Heart right ventricle (tissue), 16 donors: ENCODE data around the gene DNAJC15. TPM values are rescaled to one million over a fixed set of nuclear protein-coding genes. Genes with fewer than 3 reads are reported as not detected.

ENCODE experiments used
- ATAC-seq, 8 donors: fragments of 200-7000 bp; cut with Tn5 transposase; one replicate each; pipeline ENCODE4 v1.9.1; 2020; ENCODE audit warnings: mild to moderate bottlenecking in 8 of 8, moderate library complexity in 8 of 8, moderate number of reproducible peaks in 1 of 8
- DNase-seq, 2 donors: peaks; one replicate each; pipeline ENCODE4 v3.0.0-alpha.2; 2020
- H3K27ac ChIP-seq, 10 donors: fragments of 200-600 bp; sonication (generic) in 2 of 10; one replicate each; pipeline versions ENCODE4 v1.5.0 to v1.8.0; 2020 to 2022; ENCODE audit warnings: mild to moderate bottlenecking in 3 of 10
- H3K27me3 ChIP-seq, 7 donors: fragments of 200-600 bp; one replicate each; pipeline ENCODE4 v1.8.0; 2021 to 2022; ENCODE audit warnings: mild to moderate bottlenecking in 2 of 7
- H3K36me3 ChIP-seq, 9 donors: fragments of 200-600 bp; sonication (generic) in 1 of 9; one replicate each; pipeline versions ENCODE4 v1.5.0 to v1.8.0; 2020 to 2022; ENCODE audit warnings: mild to moderate bottlenecking in 2 of 9
- H3K4me1 ChIP-seq, 9 donors: fragments of 200-600 bp; sonication (generic) in 1 of 9; one replicate each; pipeline versions ENCODE4 v1.5.0 to v1.8.0; 2020 to 2022; ENCODE audit warnings: mild to moderate bottlenecking in 4 of 9
- H3K4me3 ChIP-seq, 10 donors: fragments of 200-600 bp; sonication (generic) in 2 of 10; one replicate each; pipeline versions ENCODE4 v1.5.0 to v1.8.0; 2020 to 2022; ENCODE audit warnings: mild to moderate bottlenecking in 7 of 10, moderate library complexity in 2 of 10
- H3K9me3 ChIP-seq, 11 donors: fragments of 200-600 bp in 10 of 11; sonication (generic) in 2 of 11; one replicate each; pipeline versions ENCODE4 v1.5.0 to v1.8.0; 2013 to 2022; ENCODE audit warnings: mild to moderate bottlenecking in 2 of 11, control low read depth in 1 of 11, moderate library complexity in 1 of 11
- CTCF ChIP-seq, 9 donors: fragments of 200-600 bp; sonication (generic) in 2 of 9; IDR thresholded peaks; one replicate each; pipeline versions ENCODE4 v1.5.0 to v1.8.0; 2021 to 2022; ENCODE audit warnings: antibody characterized with exemption in 9 of 9, mild to moderate bottlenecking in 5 of 9, moderate library complexity in 1 of 9
- WGBS, 2 donors: extraction: QIAGEN DNeasy Blood & Tissue Kit; methylation state at CpG; one replicate each; pipeline ENCODE4 v1.1.7; 2013; ENCODE audit warnings: inconsistent platforms in 1 of 2; 5-methylcytosine and 5-hydroxymethylcytosine counted together
- intact Hi-C, 10 donors: fragments of 100-400 bp; cut with DNase I; formaldehyde crosslinking; loops; one replicate each; pipeline versions ENCODE4 v1.11.1 to v1.14.2; 2022
- polyA plus RNA-seq, 2 donors: library from polyadenylated mRNA; stranded (reverse); fragments of 200-250 nt; gene quantifications; one replicate each; pipeline ENCODE4 v1.2.3, GENCODE V29; 2013
- total RNA-seq, 10 donors: library from RNA; stranded (reverse); fragmentation: NEBNext Ultra II Directional in 3 of 10; extraction: Animal tissue kit (Norgen Biotek cat#: 25700) in 3 of 10; gene quantifications; one replicate each; pipeline versions ENCODE4 v1.2.1 to v1.2.4, GENCODE V29; 2021 to 2023
- donor health status: Arrhythmogenic right ventricular cardiomyopathy.
- donor health status: ischemic (EF 13 %, LVEDD 7.1; RV severe dilation, severe dysfunction).
- donor health status: healthy with polysubstance abuse.
- donor health status: DM: no; HTN: yes; CAD: no.
- donor health status: DM: no; HTN: no; CAD: no.
- donor health status: ischemic (EF 25% LVEDD 6.9; RV normal size, moderate dysfunction).
- donor health status: ischemic (EF 25% LVEDD 5.7; RV mildly dilated, moderate dysfunction).
- donor health status: healthy.
- donor health status: DM: yes; HTN: yes; CAD: no.
- donor health status: Ischemic cardiomyopathy.
- donor health status: ischemic (EF 35%, LVEDD 5.7; RV mildly dilated, moderate dysfunction).
- donor health status: nonischemic (EF 11% LVEDD 7.7; RV severe dilation, severe dysfunction).
- donor health status: DM: yes; HTN: yes; CAD: no.
- donor health status: PGD.
- donor health status: ischemic (EF 29% LVEDD 5.4; RV normal size, mild dysfunction).
- donor health status: nonischemic (EF 23%, LVEDD 6.1; RV moderate dilation, normal function).

Gene DNAJC15
- total and polyA plus RNA-seq, 12 donors, result 14.4 to 36.7 (median 28.1) TPM

- no peak for DNase-seq
These were observed 127.2 kb downstream of the DNAJC15 start for GRCh38 chr13:43150369-43151207.

DNA sequence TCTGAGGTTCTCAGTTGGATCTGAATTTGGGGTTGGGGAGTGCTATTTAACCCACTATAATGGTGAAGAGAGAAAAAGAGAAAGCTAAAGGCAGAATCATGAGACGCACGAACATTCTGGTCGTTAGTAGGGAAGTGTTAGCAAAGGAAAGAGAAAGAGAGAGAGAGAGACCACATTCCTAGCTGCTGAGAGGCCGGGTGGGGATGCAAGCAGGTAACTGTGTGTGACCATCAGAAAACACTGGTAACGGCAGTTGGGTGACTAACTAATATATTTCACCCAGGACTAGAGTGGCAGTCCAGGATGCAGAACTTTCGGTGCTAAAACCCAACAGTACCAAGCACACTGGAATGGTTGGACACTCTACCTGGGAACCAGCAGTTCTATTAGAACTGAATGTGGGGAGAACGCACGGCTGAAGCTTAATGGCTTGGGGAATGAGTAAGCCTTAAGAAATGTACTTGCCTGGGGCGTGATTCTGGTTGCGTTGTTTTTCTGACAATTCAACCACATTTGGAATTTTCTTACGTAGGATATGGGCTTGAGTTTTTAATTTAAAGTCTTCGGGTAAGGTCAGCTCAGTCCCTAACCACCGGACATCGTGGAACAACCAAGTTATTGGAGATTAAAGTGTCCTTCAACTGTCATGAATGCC lies 130.2 kb downstream of the DNAJC15 start:
- TF ChIP-seq CTCF (IDR thresholded peaks at IDR 0.05), result no peak
- Histone ChIP-seq H3K9me3 (no peaks in the 10 kb centered on the region), H3K4me3 (no peak overlapping the region), H3K27me3 (peaks cover 0 to 13% (median 0%) of the 10 kb centered on the region in 7 donors), H3K27ac (no peak overlapping the region), H3K4me1 (peaks cover 0 to 4% (median 0%) of the 10 kb centered on the region in 9 donors), H3K36me3 (no peaks in the 10 kb centered on the region)
- DNase-seq, result no peak
- intact Hi-C loops, result no loop called here
- no peak for ATAC-seq
- WGBS, 2 donors, result 88 to 91% methylated on average over 14 of the region's 14 CpGs

More at GRCh38 chr13:43150369-43151207, 127.2 kb downstream of the DNAJC15 start:
- H3K4me3 ChIP-seq, result no peak overlapping the region
- TF ChIP-seq CTCF (IDR thresholded peaks at IDR 0.05), result no peak
- peaks cover 0 to 4% (median 0%) of the 10 kb centered on the region in 9 donors for H3K4me1 ChIP-seq
- no peaks in the 10 kb centered on the region for H3K9me3 ChIP-seq
- no peaks in the 10 kb centered on the region for H3K36me3 ChIP-seq
- 85 to 87% methylated on average over 7 of the region's 7 CpGs for WGBS, 2 donors
- no peak overlapping the region for H3K27ac ChIP-seq
- intact Hi-C loops, result no loop called here
- no peak for ATAC-seq
- H3K27me3 ChIP-seq, result peaks cover 0 to 18% (median 0%) of the 10 kb centered on the region in 7 donors

DNA sequence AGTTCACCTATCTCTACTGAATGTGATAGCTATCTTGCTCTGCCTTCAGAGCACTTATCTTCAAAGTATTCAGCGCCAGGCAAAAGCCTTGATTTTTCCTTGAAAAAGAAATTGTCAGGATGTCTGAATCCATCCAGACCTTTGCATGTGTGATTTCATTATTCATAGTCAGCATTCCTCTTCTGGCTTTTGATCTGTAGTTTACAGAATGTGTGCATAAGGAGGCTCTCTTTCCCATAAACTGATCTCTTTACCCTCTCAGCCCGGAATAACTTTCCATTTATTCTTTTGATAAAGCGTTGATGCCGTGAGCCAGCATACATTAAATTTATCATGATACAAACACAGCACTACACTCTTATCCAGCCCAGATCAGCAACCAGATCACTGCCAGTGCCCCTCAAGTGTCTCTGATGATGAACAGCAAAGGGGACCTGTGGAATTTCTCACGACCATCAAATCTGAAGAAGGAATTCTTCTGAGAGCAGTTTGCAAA lies 130.8 kb downstream of the DNAJC15 start:
- H3K4me1 ChIP-seq, result peaks cover 0 to 4% (median 0%) of the 10 kb centered on the region in 9 donors
- H3K27ac ChIP-seq, result no peak overlapping the region
- 50 to 66% methylated on average over 5 of the region's 5 CpGs for WGBS, 2 donors
- H3K27me3 ChIP-seq, result peaks cover 0 to 12% (median 0%) of the 10 kb centered on the region in 7 donors
- H3K4me3 ChIP-seq, result no peak overlapping the region
- intact Hi-C loops, result no loop called here
- no peak for TF ChIP-seq CTCF (IDR thresholded peaks at IDR 0.05)
- no peaks in the 10 kb centered on the region for H3K36me3 ChIP-seq
- DNase-seq (no peak), ATAC-seq (no peak)
- H3K9me3 ChIP-seq, result no peaks in the 10 kb centered on the region

DNA sequence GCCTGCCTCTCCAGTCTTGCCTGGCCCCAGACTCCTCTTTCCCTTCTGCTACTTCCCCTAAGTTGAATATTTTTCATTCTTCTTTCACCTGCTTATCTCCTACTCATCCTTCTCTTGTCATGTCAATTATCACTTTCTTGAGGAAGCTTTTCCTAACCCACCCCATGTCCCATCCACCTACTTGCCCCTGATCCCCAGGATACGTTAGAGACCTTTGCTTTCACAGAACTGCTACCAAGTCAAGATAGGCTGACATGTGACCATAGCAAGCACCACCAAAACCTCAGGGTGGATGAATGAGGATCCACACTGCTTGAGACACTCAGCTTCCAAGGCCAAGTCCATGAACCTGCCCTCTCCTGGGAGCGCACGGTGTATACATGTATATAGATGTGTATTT lies 131.5 kb downstream of the DNAJC15 start:
- Histone ChIP-seq H3K36me3 (no peaks in the 10 kb centered on the region), H3K27me3 (peaks cover 0 to 9% (median 0%) of the 10 kb centered on the region in 7 donors), H3K27ac (no peak overlapping the region), H3K4me1 (peaks cover 0 to 4% (median 0%) of the 10 kb centered on the region in 9 donors), H3K9me3 (no peaks in the 10 kb centered on the region), H3K4me3 (no peak overlapping the region)
- no peak for DNase-seq
- 95 to 96% methylated on average over 3 of the region's 3 CpGs for WGBS, 2 donors
- no peak for TF ChIP-seq CTCF (IDR thresholded peaks at IDR 0.05)
- intact Hi-C loops, result no loop called here
- no peak for ATAC-seq
